ENCODE measurements around the gene ALS2. TPM values are rescaled to one million over a fixed set of nuclear protein-coding genes. Genes with fewer than 3 reads are reported as not detected.

The ALS2 gene
- total RNA-seq, 1 experiment from 2014 or later = 47.5 TPM

DNA sequence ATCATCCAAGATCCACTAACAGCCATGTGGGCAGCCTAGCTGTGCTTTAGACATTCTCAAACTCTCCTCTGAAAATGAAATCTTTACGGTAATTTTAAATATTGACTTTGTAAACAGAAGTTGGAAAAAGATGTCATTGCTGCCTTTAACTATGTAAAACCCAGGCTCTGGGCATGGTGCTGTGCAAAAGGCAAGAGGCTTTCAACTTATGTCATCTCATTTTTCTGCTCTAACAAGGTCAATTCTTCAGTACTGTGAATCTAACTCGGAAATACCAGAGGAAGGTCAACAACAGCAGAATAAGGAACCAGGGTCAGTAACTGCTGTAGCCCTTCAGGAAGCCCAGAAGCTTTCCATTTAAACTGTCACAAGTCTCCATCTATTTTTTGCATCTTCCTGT is 45.2 kb downstream of the ALS2 start:
- no peak overlapping the region for H3K27ac ChIP-seq (ENCODE audit: low read length)
- BruUV-seq (replicated peaks) = no TSS peak
- intact Hi-C loops (cut with micrococcal nuclease; ENCODE audit: unreplicated experiment) (no loop called here), in situ Hi-C loops (cut with HindIII; ENCODE audit: low pct_unique_long_range_greater_than_20kb, low sequenced_read_pairs) (no loop called here)
- no peak overlapping the region for H3K4me3 ChIP-seq (ENCODE audit: low read depth in 2 of 2, low read length in 2 of 2)
- H3K4me1 ChIP-seq (ENCODE audit: control insufficient read depth, insufficient read depth, low read length) = no peaks in the 10 kb centered on the region; the same call in 1 of the 2 replicates
- ChIA-PET POLR2A (no interaction called here), CTCF (no interaction called here)
- ATAC-seq (no peak), DNase-seq (ENCODE audit: low read depth, low spot score) (no peak)
- TF ChIP-seq, protein P1, sequence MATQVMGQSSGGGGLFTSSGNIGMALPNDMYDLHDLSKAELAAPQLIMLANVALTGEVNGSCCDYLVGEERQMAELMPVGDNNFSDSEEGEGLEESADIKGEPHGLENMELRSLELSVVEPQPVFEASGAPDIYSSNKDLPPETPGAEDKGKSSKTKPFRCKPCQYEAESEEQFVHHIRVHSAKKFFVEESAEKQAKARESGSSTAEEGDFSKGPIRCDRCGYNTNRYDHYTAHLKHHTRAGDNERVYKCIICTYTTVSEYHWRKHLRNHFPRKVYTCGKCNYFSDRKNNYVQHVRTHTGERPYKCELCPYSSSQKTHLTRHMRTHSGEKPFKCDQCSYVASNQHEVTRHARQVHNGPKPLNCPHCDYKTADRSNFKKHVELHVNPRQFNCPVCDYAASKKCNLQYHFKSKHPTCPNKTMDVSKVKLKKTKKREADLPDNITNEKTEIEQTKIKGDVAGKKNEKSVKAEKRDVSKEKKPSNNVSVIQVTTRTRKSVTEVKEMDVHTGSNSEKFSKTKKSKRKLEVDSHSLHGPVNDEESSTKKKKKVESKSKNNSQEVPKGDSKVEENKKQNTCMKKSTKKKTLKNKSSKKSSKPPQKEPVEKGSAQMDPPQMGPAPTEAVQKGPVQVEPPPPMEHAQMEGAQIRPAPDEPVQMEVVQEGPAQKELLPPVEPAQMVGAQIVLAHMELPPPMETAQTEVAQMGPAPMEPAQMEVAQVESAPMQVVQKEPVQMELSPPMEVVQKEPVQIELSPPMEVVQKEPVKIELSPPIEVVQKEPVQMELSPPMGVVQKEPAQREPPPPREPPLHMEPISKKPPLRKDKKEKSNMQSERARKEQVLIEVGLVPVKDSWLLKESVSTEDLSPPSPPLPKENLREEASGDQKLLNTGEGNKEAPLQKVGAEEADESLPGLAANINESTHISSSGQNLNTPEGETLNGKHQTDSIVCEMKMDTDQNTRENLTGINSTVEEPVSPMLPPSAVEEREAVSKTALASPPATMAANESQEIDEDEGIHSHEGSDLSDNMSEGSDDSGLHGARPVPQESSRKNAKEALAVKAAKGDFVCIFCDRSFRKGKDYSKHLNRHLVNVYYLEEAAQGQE (IDR thresholded peaks at IDR 0.05; ENCODE audit: insufficient read depth in 1 of 2, low read depth in 2 of 2, low read length in 1 of 2) = no peak
- TF ChIP-seq SIN3A (IDR thresholded peaks at IDR 0.05; ENCODE audit: borderline replicate concordance, insufficient read depth, low read depth, low read length) (no peak), POLR2AphosphoS5 (IDR thresholded peaks at IDR 0.05; ENCODE audit: low read depth, low read length) (no peak), TCF7L2 (IDR thresholded peaks at IDR 0.05; ENCODE audit: low read depth, low read length) (no peak)
- TF ChIP-seq, protein P2, sequence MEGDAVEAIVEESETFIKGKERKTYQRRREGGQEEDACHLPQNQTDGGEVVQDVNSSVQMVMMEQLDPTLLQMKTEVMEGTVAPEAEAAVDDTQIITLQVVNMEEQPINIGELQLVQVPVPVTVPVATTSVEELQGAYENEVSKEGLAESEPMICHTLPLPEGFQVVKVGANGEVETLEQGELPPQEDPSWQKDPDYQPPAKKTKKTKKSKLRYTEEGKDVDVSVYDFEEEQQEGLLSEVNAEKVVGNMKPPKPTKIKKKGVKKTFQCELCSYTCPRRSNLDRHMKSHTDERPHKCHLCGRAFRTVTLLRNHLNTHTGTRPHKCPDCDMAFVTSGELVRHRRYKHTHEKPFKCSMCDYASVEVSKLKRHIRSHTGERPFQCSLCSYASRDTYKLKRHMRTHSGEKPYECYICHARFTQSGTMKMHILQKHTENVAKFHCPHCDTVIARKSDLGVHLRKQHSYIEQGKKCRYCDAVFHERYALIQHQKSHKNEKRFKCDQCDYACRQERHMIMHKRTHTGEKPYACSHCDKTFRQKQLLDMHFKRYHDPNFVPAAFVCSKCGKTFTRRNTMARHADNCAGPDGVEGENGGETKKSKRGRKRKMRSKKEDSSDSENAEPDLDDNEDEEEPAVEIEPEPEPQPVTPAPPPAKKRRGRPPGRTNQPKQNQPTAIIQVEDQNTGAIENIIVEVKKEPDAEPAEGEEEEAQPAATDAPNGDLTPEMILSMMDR (IDR thresholded peaks at IDR 0.05) = no peak
- H3K36me3 ChIP-seq (ENCODE audit: control insufficient read depth, insufficient read depth, low read length) = peaks cover 32% of the 10 kb centered on the region
- H3K27me3 ChIP-seq (ENCODE audit: control insufficient read depth, insufficient read depth, low read length) = no peaks in the 10 kb centered on the region
- H3K9me3 ChIP-seq (ENCODE audit: control insufficient read depth, insufficient read depth, low read depth, low read length) = no peaks in the 10 kb centered on the region; the same call in 1 of the 2 replicates

DNA sequence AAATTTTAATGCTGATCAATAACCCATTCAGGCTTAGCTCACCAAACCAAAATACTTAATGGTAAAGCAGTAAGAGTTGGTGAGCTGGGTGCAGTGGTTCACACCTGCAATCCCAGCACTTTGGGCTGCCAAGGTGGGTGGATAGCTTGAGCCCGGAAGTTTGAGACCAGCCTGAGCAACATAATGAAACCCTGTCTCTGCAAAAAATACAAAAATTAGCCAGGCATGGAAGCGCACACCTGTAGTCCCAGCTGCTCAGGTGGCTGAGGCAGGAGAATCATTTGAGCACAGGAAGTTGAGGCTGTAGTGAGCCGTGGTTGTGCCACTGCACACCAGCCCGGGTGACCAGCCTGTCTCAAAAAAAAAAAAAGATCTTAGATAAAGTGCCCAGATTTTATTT is 46.6 kb downstream of the ALS2 start:
- no TSS peak for BruUV-seq (replicated peaks)
- no peak overlapping the region for H3K27ac ChIP-seq (ENCODE audit: low read length)
- intact Hi-C loops (cut with micrococcal nuclease; ENCODE audit: unreplicated experiment) = no loop called here
- ChIA-PET POLR2A (no interaction called here), CTCF (no interaction called here)
- TF ChIP-seq, protein P2 (IDR thresholded peaks at IDR 0.05) = no peak
- TF ChIP-seq POLR2AphosphoS5 (IDR thresholded peaks at IDR 0.05; ENCODE audit: low read depth, low read length) (no peak), TCF7L2 (IDR thresholded peaks at IDR 0.05; ENCODE audit: low read depth, low read length) (no peak), SIN3A (IDR thresholded peaks at IDR 0.05; ENCODE audit: borderline replicate concordance, insufficient read depth, low read depth, low read length) (no peak)
- TF ChIP-seq, protein P1 (IDR thresholded peaks at IDR 0.05; ENCODE audit: insufficient read depth in 1 of 2, low read depth in 2 of 2, low read length in 1 of 2) = no peak
- H3K4me1 ChIP-seq (ENCODE audit: control insufficient read depth, insufficient read depth, low read length) = no peaks in the 10 kb centered on the region; the same call in 1 of the 2 replicates
- ATAC-seq (no peak), DNase-seq (ENCODE audit: low read depth, low spot score) (no peak)
- in situ Hi-C loops (cut with HindIII; ENCODE audit: low pct_unique_long_range_greater_than_20kb, low sequenced_read_pairs) = no loop called here
- H3K9me3 ChIP-seq (ENCODE audit: control insufficient read depth, insufficient read depth, low read depth, low read length) = no peaks in the 10 kb centered on the region; the same call in 1 of the 2 replicates
- H3K4me3 ChIP-seq (ENCODE audit: low read depth in 2 of 2, low read length in 2 of 2) = no peak overlapping the region
- no peaks in the 10 kb centered on the region for H3K27me3 ChIP-seq (ENCODE audit: control insufficient read depth, insufficient read depth, low read length)
- peaks cover 28% of the 10 kb centered on the region for H3K36me3 ChIP-seq (ENCODE audit: control insufficient read depth, insufficient read depth, low read length)

All from Panc1 (cell line).